Spleen (tissue), 7 donors: Measurements from ENCODE around the gene PCDHGB5.
"Not testable (repeated sequence)": the region's sequence is repeated elsewhere in the genome, so short reads cannot be mapped to it uniquely, and the experiment has no call there.

Experiments
- CTCF ChIP-seq, 11 experiments: fragments of 200-600 bp in 7 of 11; fragments of 450-650 bp in 4 of 11; sonication (generic) in 4 of 11; IDR thresholded peaks in 8 of 11; conservative IDR thresholded peaks in 3 of 11; 1 replicate in 7 of 11; 2 replicates in 4 of 11; pipeline versions ENCODE4 v1.4.0 to v1.8.0; 2016 to 2021; ENCODE audit warnings: antibody characterized with exemption in 11 of 11, inconsistent platforms in 4 of 11, mild to moderate bottlenecking in 1 of 11
- POLR2A ChIP-seq, 3 donors: fragments of 450-650 bp; IDR thresholded peaks; one replicate each; pipeline ENCODE4 v1.5.1; 2017; ENCODE audit warnings: antibody characterized with exemption in 3 of 3, mild to moderate bottlenecking in 1 of 3
- POLR2AphosphoS5 ChIP-seq, 3 donors: sonication (generic); formaldehyde crosslinking; IDR thresholded peaks; one replicate each; pipeline ENCODE4 v1.5.1; 2017; ENCODE audit warnings: antibody characterized with exemption in 3 of 3
- donor health status: DM: no; HTN: no; CAD: no; lungs with moderate emphysema.
- donor health status: DM: no; HTN: no; CAD: no.
- donor health status: DM: no; HTN: no; CAD: no.

GRCh38 chr5:141397756-141398551 lies at the start of gene PCDHGB5:
- peak in 7 of 11 experiments; percentile 19 to 51 (median 45) for TF ChIP-seq CTCF (IDR thresholded peaks at IDR 0.05 in 8 of 11, conservative IDR thresholded peaks at IDR 0.05 in 3 of 11)
- not testable (repeated sequence) for TF ChIP-seq POLR2AphosphoS5, POLR2A (IDR thresholded peaks at IDR 0.05)
